GM21423 (cell line): ENCODE measurements around the gene MRPS15.
"Not testable (repeated sequence)": the region's sequence is repeated elsewhere in the genome, so short reads cannot be mapped to it uniquely, and the experiment has no call there.

Source experiments
- ATAC-seq: cut with Tn5 transposase; IDR thresholded peaks from one replicate; pipeline ENCODE4 v1.9.1; 2021; ENCODE audit warnings: mild to moderate bottlenecking, moderate library complexity; ENCODE audit not compliant: unreplicated experiment

MRPS15 gene

GRCh38 chr1:36463803-36464604 is at the start of gene MRPS15:
Gene MRPS15 (minus strand): TSS chr1:36464384. CDS start chr1:36464275, 109 bp downstream.
- ATAC-seq = peak; percentile 95

- ATAC-seq = no peak
Measured at GRCh38 chr1:36512842-36513241, 48.7 kb upstream of the MRPS15 start.

DNA sequence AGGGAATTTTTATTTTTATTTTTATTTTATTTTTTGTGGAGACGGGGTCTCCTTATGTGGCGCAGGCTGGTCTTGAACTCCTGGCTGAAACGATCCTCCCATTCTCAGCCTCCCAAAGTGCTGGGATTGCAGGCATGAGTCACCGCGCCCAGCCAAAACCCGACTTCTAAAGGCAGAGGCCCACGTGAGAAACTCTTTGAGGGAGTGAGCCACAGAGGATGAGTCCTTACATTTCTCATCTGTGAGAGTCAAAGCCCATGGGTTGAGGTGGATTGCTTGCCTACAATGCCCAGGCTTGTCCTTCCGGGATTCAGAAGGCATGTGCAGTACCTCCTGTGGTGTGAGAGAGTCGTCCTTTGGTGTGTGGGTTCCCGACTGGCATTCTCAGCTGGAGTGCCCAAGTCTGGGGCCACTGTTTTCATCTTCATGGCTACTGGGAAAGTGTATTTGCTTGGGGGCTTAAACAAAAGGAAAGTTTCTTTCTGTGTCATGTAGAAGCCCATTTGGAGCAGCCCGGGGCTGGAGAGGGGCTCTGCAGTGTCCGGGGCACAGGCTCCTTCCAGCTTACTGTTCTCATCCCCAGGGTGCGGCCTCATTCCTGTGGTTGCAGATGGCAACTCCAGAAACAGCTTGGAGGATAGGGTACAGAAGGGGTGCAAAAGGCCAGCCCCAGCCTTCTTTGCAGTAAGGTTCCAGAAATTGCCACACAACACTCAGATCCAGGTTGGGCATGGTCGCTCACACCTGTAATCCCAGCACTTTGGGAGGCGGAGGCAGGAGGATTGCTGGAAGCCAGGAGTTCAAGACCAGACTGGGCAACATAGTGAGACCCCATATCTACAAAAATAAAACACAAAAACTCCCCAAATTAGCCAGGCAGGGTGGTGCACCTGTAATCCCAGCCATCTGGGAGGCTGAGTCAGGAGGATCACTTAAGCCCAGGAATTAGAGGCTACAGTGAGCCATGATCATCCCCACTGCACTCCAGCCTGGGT is 47.9 kb upstream of the MRPS15 start:
- ATAC-seq = no peak

GRCh38 chr1:36511220-36511619 is 47.0 kb upstream of the MRPS15 start:
- ATAC-seq = not testable (repeated sequence)

DNA sequence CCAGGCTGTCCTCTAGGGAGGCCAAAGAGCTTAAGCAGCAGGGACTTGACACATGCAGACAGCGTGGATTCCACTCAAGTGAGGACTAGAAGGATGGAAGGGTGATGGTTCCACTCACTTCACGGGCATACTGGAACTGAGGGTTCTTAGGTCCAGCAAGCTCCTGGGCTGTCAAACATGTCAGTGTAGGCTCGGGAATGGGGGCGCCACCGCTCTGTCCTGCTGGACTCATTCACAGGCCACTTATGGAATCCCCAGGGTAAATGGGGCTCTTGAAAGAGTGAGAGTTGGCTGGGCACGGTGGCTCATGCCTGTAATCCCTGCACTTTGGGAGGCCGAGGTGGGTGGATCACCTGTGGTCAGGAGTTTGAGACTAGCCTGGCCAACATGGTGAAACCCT is 46.2 kb upstream of the MRPS15 start:
- no peak for ATAC-seq

DNA sequence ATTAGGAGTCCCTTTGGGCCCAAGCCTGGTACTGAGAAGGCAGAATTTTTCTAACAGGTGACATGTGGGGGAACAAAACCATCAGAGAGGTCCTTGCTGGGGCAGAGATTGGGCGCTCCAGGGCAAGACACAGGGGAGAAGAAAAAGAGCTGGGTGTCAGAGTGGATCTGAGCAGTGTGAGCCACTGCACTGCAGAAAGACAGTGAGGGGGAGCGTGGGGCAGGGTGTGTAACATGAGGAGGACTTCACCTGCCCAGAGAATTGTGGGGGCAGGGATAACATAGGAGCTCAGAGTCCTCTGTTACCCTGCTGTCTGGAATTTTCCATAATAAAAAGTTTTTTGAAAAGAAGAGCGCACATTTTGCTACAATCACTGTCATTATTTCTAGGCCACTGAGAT is 44.1 kb upstream of the MRPS15 start:
- ATAC-seq = no peak

DNA sequence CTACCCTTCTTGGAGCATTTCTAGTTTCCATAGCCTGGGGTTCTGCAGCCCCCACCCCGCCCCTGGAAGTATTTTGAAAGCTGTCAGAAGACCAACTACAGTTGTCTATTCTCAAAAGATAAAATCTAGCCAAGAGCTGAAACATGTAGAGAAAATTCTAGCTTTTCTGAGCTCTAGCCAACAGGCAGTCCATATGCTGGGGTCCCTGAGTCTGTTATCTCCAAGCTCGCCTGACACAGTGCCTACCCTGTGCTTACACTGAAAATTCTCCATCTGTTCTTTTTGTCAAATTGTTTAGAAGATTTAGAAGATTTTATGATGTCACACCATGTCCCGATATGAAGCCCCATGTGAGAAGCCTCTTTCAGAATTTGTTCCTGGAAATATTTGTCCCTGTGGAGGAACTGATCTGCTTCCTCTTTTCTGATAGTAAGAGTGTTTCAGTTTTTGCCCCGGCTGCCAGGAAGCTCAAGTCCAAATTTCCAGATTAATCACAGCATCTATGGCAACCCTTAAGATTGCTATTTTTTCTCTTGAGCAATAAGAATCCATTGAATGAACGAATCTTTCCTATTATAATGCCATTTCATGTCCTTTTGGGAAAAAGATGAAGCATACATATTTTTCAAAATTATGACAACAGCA is 42.2 kb upstream of the MRPS15 start:
- ATAC-seq = no peak

DNA sequence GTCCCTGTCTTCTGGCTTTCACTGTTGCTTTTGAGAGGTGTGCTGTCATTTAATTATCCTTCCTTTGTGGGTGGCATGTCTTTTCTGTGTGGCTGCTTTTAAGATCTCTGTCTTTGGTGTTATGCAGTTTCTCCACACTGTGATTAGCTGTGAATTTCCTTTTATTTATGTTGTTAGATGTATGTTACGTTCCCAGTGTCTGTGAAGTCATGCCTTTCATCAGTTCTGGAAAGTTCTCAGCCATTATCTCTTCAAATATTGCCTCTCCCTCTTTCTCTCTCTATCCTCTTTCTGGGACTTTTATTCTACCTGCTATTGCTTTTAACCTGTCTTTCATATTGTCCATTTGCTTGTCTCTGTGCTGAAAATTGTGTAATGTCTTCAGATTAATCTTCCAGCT is 39.5 kb upstream of the MRPS15 start:
- no peak for ATAC-seq

DNA sequence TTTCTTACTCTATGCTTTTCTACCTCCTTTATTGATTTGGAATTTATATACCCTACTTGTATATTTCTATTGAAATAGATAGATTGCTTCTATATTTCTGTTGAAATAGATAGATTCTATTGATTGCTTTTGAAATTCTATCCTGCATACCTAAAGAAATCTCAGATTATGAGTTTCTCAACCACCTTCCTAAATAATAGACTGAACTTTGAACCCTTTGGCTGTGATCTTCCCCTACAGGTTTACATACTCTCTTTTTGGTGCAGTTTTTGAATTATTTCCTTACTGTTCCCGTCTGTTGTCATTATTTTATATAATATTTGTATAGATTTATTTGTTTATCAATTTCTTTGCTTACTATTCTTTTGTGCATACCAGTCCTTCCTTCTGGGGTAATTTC is 39.0 kb upstream of the MRPS15 start:
- no peak for ATAC-seq

DNA sequence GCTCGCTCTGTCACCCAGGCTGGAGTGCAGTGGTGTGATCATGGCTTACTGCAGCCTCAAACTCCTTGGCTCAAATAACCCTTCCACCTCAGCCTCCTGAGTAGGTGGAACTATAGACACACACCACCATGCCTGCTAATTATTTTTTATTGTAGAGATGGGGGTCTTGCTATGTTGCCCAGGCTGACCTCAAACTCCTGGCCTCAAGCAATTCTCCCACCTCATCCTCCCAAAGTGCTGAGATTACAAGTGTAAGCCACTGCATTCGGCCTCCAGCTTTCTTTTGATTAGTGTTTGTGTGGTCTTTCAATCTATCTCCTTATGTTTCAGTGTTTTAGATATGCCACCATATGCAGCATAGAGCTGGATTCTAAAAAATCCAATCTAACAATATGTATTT is 38.4 kb upstream of the MRPS15 start:
- no peak for ATAC-seq

DNA sequence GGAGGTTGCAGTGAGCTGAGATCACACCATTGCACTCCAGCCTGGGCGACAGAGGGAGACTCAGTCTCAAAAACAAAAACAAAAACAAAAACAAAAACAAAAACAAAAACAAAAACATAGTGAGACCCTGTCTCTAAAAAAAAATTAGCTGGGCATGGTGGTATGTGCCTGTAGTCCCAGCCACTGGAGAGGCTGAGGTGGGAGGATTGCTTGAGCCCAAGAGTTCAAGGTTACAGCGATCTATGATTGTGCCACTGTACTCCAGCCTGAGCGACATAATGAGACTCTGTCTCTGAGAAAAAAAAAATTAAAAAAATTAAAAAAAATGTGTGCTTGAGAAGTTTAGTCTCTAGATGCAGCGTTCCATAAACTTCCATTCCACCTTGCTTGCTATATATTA is 37.7 kb upstream of the MRPS15 start:
- not testable (repeated sequence) for ATAC-seq

DNA sequence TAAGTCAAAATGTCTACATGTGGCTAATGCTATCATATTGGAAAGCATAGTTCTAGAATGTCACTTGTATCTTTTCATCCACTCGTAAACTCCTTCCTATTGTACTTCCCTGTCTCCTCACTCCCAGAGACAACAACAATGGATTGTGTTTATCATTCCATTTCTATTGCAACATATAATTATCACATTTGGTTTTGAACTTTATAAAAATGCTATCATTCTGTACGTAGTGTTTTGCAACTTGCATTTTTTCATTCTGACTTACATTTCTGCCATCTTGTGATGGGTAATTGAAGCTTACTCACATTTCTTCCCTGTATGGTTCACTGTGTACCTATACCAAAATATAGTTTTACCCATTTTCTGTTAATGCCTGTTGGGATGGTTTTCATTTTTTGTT is 33.0 kb upstream of the MRPS15 start:
- ATAC-seq = no peak

GRCh38 chr1:36494971-36495370 is 30.8 kb upstream of the MRPS15 start:
- no peak for ATAC-seq

DNA sequence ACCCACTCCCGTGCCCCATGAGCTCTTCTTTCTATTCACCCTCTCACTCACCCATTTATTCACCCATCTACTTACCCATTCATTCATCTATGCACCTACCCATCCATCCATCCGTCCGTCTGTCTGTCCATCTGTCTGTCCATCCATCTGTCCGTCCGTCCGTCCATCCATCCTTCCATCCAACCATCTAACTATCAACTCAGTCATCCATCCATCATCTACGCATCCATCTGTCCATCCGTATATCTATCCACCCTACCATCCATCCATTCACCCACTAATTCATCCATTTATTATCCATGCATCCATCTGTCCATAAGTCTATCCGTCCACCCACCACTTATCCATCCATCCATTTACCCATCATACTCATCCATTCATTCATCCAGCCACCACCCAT is 29.3 kb upstream of the MRPS15 start:
- ATAC-seq = no peak

GRCh38 chr1:36492491-36492890 is 28.3 kb upstream of the MRPS15 start:
- ATAC-seq = no peak

DNA sequence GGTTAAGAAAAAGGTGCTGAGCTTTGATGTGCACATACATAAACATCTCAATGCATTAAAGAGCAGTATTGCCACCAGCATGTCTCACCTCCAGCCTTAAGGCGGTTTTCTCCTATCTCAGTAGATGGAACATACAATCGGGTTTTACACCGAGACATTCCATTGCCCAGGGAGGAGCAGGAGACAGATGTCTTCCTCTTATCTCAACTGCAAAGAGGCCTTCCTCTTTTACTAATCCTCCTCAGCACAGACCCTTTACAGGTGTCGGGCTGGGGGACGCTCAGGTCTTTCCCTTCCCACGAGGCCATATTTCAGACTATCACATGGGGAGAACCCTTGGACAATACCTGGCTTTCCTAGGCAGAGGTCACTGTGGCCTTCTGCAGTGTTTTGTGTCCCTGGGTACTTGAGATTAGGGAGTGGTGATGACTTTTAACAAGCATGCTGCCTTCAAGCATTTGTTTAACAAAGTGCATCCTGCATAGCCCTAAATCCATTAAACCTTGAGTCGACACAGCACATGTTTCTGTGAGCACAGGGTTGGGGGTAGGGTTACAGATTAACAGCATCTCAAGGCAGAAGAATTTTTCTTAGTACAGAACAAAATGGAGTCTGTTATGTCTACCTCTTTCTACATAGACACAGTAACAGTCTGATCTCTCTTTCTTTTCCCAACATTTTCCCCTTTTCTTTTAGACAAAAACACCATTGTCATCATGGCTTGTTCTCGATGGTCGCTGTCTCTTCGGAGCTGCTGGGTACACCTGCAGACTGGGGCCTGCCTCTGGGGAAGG is 25.3 kb upstream of the MRPS15 start:
- not testable (repeated sequence) for ATAC-seq

- no peak for ATAC-seq
Measured at GRCh38 chr1:36487906-36488305, 23.7 kb upstream of the MRPS15 start.

DNA sequence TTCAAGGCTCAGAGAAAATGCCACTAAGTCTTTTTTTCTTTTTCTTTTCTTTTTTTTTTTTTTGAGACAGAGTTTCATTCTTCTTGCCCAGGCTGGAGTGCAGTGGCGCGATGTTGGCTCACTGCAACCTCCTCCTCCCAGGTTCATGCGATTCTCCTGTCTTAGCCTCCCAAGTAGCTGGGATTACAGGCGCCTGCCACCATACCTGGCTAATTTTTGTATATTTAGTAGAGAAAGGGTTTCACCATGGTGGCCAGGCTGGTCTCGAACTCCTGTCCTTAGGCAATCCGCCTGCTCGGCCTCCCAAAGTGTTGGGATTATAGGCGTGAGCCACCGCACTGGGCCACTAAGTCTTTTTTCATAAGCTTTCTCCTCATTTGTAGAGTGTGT is 23.1 kb upstream of the MRPS15 start:
- ATAC-seq = not testable (repeated sequence)

GRCh38 chr1:36486439-36487335 is 22.5 kb upstream of the MRPS15 start:
- ATAC-seq = no peak

DNA sequence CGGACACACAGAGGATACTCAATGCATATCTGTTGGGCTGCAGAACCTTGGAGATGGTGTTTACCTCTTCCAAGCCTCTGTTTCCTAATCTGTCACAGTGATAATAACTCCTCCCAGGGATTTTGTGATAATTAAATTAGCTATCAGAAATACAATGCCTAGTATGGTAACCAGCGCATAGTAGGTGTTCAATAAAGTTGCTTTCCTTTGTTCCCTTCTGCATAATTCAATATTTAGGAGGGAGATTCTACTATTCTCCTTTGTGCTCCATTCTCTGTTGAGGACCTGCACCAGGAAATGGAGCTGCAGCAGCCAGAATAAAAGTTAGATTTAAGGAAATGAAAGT is 21.9 kb upstream of the MRPS15 start:
- no peak for ATAC-seq
